Fibroblast of skin of right quadriceps (primary cell): ENCODE data around the gene EEPD1.

Source experiments
- DNase-seq: peaks from one replicate; pipeline ENCODE4 v3.0.0-alpha.2; 2013

The EEPD1 gene

GRCh38 chr7:36263095-36263484 lies 110.0 kb downstream of the EEPD1 start:
- DNase-seq: no peak

DNA sequence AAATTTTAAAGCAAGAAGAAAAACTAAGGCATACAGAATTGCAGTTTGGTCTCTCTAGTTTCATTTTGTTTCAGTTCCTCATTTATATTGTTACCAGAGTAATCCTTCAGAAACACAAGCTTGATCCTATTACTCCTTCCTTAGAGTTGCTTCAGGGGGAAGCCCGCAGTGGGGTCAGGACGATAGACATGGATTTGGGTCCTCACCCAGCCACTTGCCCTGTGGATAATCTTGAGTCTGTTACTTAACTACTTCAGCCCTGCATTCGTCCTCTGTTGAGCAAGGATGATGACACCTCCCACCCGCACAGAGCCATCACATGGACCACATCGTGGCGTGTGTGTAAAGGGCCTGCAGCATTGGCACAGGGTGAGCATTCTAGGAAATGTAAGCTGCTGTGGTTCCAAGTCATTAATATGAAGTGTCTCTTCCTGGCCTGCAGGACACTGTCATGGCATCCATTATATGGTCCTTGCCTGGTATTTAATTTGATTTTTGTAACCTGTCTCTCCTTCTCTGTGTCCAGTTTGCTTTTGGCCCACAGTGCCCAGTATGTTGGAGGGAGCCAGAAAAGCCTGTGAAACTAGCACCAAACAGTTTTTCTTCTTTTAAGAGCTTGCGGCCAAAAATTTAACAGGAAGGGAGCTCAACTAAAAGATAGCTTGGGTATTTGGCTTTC lies 111.2 kb downstream of the EEPD1 start:
- no peak for DNase-seq

- DNase-seq: no peak
These were observed 112.0 kb downstream of the EEPD1 start for GRCh38 chr7:36264913-36265516.

DNA sequence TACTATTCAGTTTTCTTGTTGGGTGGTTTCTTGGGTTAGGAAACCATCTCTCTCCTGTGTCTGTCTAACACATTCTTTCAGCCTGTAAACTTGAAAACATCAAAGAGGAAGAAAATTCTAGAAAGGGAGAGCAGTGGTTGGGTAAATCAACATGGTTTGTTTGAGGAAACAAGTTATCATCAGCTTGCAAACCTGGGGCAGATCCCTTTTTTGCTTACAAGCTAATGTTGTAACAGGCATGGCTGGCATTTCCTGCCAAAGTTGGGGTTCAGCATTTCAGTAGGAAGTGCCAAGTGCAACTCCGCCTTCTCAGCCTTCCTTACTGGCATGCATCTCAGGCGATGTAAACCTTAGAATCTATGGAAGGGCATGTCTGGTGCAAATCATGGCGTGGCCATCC lies 112.6 kb downstream of the EEPD1 start:
- peak; percentile 22 for DNase-seq

DNA sequence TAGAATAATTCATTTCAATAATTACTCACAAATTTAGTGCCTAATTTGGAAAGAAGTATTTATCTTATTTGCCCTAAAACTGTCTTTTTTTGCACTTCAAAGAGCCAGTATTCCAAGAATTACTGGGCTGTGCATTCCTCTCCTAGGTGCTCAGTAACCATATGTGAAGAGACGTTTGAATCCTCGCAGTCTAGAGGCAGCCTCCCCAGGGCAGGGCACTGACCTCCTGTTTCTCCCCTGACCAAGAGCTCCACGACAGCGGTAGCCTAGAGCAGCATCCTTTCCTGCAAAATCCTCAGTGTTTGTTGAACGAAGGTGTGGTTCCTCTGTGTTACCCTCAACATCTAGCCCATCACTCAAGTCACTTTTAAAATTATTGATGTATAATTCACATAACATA lies 113.1 kb downstream of the EEPD1 start:
- DNase-seq: no peak

DNA sequence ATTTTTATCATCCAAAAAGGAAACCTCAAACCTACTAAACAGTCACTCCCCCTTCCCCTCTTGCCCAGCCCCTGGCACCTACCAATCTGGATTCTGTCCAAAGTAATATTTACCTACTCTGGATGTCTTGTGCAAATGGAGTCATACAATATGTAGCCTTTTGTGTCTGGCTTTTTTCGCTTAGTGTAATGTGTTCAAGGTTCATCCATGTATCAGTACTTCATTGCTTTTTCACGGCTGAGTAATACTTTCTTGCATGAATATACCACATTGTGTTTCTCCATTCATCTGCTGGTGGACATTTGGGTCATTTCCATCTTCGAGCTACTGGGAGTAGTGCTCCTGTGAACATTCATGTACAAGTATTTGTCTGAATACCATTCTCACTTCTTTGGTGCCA lies 113.6 kb downstream of the EEPD1 start:
- no peak for DNase-seq

DNA sequence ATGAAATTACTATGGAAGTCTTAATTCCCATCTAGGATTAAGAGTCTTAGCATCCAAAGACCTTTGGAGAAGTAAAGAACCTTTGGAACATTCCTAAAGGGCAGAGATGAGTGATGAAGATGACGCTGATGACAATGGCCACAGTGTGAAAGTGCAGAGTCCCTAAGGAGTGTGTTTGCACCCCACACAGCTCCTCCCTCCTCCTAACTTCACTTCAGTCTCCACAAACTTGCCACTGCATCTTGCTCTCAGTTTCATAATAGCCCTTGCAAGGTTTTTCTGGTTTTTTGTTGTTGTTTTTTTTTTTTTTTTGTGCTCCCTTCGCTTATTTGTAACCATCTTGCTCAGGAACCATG lies 119.1 kb downstream of the EEPD1 start:
- no peak for DNase-seq

- DNase-seq: no peak
These were observed 119.7 kb downstream of the EEPD1 start for GRCh38 chr7:36272567-36273269.

- no peak for DNase-seq
These were observed 120.8 kb downstream of the EEPD1 start for GRCh38 chr7:36273836-36274235.

DNA sequence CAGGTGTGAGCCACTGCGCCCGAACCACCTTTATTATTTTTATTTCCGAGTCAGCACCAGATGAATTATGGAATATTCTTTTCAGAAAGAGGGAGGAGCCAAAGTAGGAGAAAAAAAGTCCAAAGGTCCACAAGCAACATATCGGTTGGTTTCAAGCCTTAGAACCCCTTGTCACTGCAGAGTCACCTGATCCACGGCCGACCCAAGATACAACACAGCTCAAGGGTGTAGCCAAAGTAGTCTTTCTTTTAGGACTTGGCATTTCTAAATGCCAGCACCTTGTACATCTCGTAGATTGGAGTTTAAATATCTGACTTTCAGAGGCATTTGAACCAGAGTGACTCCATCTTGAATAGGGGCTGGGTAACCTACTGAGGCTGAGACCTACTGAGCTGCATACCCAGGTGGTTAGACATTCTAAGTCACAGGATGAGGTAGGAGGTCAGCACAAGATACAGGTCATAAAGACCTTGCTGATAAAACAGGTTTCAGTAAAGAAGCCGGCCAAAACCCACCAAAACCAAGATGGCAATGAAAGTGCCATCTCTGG lies 122.8 kb downstream of the EEPD1 start:
- DNase-seq: no peak

DNA sequence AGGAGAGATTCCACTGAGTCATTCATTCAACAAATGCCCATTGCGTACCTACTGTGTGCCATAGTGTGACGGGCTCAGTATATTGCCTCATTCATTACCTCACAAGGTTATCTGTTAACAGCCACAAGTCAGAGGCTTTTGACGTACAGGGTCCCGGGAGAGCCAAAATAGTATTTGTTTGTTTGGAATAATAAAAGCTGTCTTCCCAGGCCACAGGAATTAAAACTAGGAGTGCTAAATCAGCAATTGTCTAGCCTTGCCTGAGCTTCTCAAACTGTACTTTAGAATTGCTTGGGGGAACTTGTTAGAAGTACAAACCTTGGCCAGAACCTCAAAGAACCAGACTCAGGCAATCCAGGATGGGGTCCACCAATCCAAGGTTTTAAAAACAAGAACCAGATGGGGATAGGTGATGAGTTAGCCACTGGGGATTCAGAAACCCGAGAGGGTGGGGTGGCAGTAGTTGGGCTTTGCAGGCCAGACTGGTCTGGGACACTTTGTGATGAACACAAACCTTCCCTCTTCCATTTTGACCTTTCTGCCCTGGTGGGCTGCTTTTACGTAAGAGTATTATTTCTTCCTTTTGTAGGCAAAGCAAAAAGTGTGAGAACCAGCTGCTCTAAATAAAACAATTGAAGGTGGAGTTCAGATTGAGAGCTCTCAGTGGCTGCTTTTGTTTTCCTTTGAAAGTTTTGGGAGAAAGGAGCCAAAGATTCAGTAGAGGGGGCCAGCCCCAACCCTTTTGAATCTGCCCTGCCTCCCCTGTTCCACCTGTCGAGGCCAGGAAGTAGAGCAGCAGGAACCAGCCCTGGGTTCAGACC lies 123.6 kb downstream of the EEPD1 start:
- DNase-seq: no peak

- DNase-seq: no peak
These were observed 124.1 kb downstream of the EEPD1 start for GRCh38 chr7:36277249-36277542.

DNA sequence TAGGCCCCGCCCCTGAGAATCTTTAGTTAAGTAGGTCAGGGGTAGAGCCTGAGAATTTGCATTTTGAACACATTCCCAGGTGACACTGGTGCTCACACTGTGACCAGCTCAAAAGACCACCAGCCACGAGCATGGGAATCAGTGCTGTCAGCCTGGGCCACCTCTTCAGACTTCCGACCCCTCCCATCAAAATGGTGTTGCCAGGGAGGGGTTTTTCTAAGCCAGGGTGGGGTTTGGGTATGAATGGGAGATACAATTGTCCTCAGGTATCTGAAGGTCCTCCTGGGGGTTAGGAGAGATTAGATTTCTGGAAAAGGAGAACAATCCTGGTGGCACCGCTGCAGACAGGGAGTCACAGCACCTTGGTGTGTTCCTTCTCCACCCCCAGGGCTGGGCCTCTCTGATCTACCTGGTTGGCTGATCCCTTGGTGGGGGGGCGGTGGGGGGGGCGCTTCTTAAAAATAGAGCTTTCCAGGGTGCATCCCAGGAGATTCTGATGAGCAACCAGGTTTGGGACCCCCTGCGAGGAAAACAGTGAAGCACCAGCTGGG lies 125.1 kb downstream of the EEPD1 start:
- DNase-seq: no peak

DNA sequence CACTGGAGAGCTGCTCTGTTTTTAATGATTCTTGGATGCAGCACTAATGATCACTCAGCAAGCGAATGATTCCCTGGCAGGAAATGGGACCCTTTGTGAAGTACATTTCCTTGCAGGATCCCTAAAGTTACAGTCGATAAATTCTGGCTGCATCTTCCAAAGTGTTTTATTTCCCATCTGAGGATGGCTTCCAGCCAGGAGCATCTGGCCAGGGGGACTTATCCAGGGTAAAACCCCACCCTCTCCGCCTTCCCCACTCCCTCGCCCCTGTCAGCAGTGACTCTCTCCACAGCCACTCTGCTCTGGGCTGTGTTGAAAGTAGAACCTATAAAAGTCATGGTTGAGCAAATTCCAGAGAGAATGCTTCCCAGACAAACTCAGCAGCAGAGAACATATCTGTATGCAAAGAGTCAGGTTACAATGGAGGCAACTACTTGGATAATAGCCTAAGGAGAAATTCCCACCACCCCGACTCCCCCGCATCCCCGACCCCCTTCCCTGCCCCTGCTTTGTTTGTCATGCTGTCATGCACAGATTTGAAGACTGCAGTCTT lies 125.6 kb downstream of the EEPD1 start:
- peak; percentile 92 for DNase-seq

DNA sequence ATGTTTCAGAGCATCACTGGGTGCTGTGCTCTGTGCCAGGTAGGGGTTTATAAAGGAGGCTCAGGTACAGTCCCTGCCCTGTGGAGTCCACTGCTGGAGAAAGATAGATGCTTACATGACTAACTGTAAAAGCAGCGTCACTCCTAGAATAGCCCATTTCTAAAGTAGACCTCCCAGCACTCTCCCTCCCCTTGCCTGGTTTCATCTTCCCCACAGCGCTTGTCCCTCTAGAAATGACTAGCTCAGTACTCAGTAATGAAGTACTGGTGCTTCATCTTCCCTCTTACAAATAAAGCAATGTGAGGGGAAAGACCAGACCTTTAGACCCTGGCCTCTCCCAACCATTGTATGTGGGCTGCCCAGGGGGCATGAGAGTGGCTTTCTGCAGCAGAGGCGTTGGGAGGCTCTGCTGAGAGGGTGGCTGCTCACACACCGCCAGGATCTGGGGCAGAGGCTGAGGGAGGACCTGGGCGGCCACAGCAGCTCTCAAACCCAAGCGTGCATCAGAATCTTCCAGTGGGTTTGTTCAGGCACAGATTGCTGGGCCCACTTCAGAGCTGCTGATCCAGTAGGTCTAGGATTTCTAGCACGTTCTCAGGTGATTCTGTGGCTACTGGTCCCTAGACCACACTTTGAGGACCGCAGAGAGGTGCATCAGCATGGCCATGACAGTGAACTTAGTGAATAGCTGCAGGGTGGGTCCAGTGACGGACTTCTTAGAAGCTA lies 126.3 kb downstream of the EEPD1 start:
- DNase-seq: peak; percentile 62

GRCh38 chr7:36279926-36280315 lies 126.9 kb downstream of the EEPD1 start:
- no peak for DNase-seq

- peak; percentile 83 for DNase-seq
These were observed 128.1 kb downstream of the EEPD1 start for GRCh38 chr7:36280840-36281812.

DNA sequence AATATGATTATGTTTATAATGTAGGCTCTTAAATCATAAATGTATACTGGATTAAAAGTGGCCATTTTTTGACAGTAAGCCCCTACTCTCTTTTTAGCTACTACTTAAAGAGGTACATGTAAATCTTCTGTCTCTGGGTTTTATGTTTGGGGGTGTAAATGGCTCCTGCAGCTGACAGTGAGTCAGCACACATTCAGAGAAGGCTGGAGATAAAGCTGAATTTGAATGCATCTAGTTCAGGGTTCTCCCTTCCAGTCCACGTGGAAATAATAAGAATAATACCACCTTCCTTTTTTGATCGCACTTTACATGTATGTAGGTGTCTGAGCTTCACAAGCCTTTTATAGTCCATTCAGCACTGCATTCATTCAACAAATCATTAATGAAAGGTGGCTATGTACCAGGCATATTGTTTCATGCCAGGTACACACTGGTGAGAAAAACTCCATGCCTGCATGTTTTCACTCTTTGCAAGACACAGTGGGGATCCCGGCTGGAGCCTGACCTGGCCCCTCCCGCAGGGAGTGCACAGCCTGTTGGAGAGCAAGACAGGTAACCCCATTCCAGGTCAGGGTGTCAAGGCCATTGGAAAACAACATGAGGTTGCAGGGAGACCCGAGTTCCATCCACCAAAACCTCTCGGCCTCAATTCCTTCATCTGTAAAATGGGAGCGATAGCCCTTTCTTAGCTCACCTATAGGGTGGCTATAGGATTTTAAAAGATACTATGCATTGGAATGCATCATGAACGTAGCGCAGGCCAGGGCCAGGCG lies 129.1 kb downstream of the EEPD1 start:
- no peak for DNase-seq

DNA sequence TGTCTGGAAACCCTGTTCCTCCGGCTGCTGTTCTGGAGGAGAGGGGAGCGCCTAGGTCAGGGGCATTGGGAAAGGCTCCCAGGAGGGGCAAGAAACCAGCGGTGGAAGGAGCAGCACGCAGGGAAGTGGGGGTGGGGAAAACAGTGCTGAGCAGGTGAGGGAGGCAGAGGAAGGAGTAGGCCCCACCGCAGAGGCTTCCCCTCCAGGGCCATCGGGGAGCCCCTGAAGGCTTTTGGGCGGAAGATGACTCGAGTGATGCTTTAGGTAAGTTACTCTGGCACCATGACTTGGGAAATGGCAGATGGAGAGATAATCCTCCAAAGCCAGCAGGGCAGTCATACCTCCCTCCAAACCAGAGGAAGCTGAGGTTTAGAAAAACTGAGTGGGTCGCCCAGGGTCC lies 130.1 kb downstream of the EEPD1 start:
- DNase-seq: no peak

DNA sequence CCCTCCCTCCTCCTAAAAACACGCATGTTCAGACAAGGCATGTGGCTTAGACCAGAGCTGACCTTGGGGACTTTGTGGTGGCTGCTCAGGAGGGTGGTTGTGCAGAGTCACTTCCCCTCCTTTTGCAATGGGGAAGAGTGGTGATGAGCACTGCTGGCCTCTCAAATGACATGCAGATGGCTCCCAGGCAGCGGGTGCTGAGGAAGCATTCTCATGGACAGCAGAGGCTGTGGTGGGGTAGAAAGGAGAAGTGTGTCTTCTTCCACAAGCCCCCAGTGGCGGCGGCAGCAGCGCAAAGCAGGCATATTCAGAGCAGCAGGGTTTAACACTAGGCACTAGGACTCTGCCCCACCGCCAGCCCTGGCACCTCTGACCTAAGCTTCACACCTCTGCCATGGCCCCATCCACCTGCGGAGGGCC lies 130.7 kb downstream of the EEPD1 start:
- peak; percentile 48 for DNase-seq
